ENCODE results near the gene GLRX5.

DNA sequence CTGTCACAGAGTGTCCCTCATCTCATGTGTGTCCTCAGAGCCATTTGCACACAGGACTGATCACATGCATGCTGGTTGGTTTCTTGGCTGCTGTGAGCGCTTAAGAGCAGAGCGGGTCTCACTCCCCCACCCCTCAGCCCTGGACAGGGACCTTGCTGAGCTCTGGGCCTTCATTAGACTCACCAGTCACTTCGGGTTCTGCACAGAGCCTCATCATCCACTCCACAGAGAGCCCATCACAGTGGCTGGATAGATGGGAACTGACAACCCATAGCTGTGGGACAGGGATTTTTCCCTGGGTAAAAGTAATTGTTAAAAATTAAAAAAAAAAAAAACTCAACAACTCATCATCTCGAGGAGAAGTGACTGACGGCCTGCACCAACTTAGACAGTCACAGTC lies 8.2 kb downstream of the GLRX5 start:
- TF ChIP-seq GATA3 (IDR thresholded peaks at IDR 0.05; ENCODE audit: low read depth, low read length) = no peak
- no peak for TF ChIP-seq GATA2 (IDR thresholded peaks at IDR 0.05; ENCODE audit: low read depth, low read length)

Data from SH-SY5Y (cell line).